ENCODE measurements around the gene DDRGK1.

- TF ChIP-seq CBX8 (IDR thresholded peaks at IDR 0.05; ENCODE audit: borderline replicate concordance, low read depth, low read length) (no peak), SIN3A (conservative IDR thresholded peaks at IDR 0.05 in 1 of 2, IDR thresholded peaks at IDR 0.05 in 1 of 2; ENCODE audit: low read depth in 1 of 2, low read length in 2 of 2) (no peak), CEBPB (IDR thresholded peaks at IDR 0.05; ENCODE audit: low read depth, low read length) (no peak), POLR2A (IDR thresholded peaks at IDR 0.05; ENCODE audit: control extremely low read depth in 1 of 2, low read depth in 2 of 2, low read length in 2 of 2) (no peak), EP300 (IDR thresholded peaks at IDR 0.05; ENCODE audit: borderline replicate concordance in 1 of 2, low read depth in 2 of 2, low read length in 2 of 2) (no peak), TEAD4 (IDR thresholded peaks at IDR 0.05; ENCODE audit: low read depth, low read length) (no peak), GTF2F1 (IDR thresholded peaks at IDR 0.05; ENCODE audit: borderline replicate concordance, low read depth, low read length) (no peak), POLR2AphosphoS5 (IDR thresholded peaks at IDR 0.05; ENCODE audit: low read depth, low read length) (no peak), ZNF274 (IDR thresholded peaks at IDR 0.05; ENCODE audit: borderline replicate concordance, extremely low read depth, low read length) (no peak), RAD21 (IDR thresholded peaks at IDR 0.05 in 1 of 2, conservative IDR thresholded peaks at IDR 0.05 in 1 of 2; ENCODE audit: low read depth in 2 of 2, low read length in 2 of 2) (no peak), BCL11A (IDR thresholded peaks at IDR 0.05; ENCODE audit: low read depth in 2 of 2, low read length in 2 of 2) (no peak)
- TF ChIP-seq, protein P1, sequence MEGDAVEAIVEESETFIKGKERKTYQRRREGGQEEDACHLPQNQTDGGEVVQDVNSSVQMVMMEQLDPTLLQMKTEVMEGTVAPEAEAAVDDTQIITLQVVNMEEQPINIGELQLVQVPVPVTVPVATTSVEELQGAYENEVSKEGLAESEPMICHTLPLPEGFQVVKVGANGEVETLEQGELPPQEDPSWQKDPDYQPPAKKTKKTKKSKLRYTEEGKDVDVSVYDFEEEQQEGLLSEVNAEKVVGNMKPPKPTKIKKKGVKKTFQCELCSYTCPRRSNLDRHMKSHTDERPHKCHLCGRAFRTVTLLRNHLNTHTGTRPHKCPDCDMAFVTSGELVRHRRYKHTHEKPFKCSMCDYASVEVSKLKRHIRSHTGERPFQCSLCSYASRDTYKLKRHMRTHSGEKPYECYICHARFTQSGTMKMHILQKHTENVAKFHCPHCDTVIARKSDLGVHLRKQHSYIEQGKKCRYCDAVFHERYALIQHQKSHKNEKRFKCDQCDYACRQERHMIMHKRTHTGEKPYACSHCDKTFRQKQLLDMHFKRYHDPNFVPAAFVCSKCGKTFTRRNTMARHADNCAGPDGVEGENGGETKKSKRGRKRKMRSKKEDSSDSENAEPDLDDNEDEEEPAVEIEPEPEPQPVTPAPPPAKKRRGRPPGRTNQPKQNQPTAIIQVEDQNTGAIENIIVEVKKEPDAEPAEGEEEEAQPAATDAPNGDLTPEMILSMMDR (IDR thresholded peaks at IDR 0.05; ENCODE audit: control extremely low read depth in 1 of 3, insufficient read depth in 1 of 3, low read depth in 1 of 3, low read length in 3 of 3), result no peak
- TF ChIP-seq, protein P2, sequence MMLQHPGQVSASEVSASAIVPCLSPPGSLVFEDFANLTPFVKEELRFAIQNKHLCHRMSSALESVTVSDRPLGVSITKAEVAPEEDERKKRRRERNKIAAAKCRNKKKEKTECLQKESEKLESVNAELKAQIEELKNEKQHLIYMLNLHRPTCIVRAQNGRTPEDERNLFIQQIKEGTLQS (IDR thresholded peaks at IDR 0.05; ENCODE audit: insufficient read depth, low read depth, low read length), result no peak
These were observed 41.2 kb upstream of the DDRGK1 start for GRCh38 chr20:3245711-3246110.
